Subcutaneous adipose tissue (tissue), 4 donors: Measurements from ENCODE around the gene DNAH8. TPM values are rescaled to one million over a fixed set of nuclear protein-coding genes. Genes with fewer than 3 reads are reported as not detected.

ENCODE experiments used
- CTCF ChIP-seq: fragments of 450-650 bp; IDR thresholded peaks from one replicate; pipeline ENCODE4 v1.5.1; 2016; ENCODE audit warnings: low read depth, mild to moderate bottlenecking, control low read depth, antibody characterized with exemption, moderate library complexity
- total RNA-seq, 4 donors: library from RNA; depleted of rRNA; stranded (reverse); fragments of >200 nt; gene quantifications; one replicate each; pipeline ENCODE4 v1.1.0, GENCODE V29; 2016

DNAH8 gene
- not detected for total RNA-seq

- no peak for TF ChIP-seq CTCF
Observed at GRCh38 chr6:38715016-38715689, at the start of gene DNAH8. TSS of gene DNAH8 (plus strand) at chr6:38715311. CDS start at chr6:38722810, 7,499 bp downstream.

GRCh38 chr6:38671885-38672467 lies 43.1 kb upstream of the DNAH8 start:
- TF ChIP-seq CTCF = no peak

GRCh38 chr6:38673397-38674165 lies 41.5 kb upstream of the DNAH8 start:
- no peak for TF ChIP-seq CTCF

GRCh38 chr6:38676236-38676973 lies 38.7 kb upstream of the DNAH8 start:
- TF ChIP-seq CTCF = no peak

- no peak for TF ChIP-seq CTCF
Observed at GRCh38 chr6:38676974-38677544, 38.1 kb upstream of the DNAH8 start.

- no peak for TF ChIP-seq CTCF
Observed at GRCh38 chr6:38678178-38678760, 36.8 kb upstream of the DNAH8 start.
